DND-41 (cell line): ENCODE data around the gene ATP10A.

Source experiments
- EZH2 ChIP-seq: IDR thresholded peaks from 3 replicates; pipeline ENCODE4 v1.6.1; 2012; ENCODE audit warnings: borderline replicate concordance, low read depth, mild to moderate bottlenecking, moderate library complexity, low read length, inconsistent platforms; ENCODE audit not compliant: severe bottlenecking
- TF ChIP-seq, protein P1 (sequence below): IDR thresholded peaks from 2 replicates; pipeline ENCODE4 v1.5.1; 2012; ENCODE audit warnings: borderline replicate concordance, low read length, moderate library complexity, mild to moderate bottlenecking; ENCODE audit not compliant: poor library complexity, severe bottlenecking; ENCODE audit errors: extremely low read depth

GRCh38 chr15:25830844-25831451, 32.2 kb downstream of the ATP10A start:
- no peak for TF ChIP-seq EZH2
- TF ChIP-seq, protein P1, sequence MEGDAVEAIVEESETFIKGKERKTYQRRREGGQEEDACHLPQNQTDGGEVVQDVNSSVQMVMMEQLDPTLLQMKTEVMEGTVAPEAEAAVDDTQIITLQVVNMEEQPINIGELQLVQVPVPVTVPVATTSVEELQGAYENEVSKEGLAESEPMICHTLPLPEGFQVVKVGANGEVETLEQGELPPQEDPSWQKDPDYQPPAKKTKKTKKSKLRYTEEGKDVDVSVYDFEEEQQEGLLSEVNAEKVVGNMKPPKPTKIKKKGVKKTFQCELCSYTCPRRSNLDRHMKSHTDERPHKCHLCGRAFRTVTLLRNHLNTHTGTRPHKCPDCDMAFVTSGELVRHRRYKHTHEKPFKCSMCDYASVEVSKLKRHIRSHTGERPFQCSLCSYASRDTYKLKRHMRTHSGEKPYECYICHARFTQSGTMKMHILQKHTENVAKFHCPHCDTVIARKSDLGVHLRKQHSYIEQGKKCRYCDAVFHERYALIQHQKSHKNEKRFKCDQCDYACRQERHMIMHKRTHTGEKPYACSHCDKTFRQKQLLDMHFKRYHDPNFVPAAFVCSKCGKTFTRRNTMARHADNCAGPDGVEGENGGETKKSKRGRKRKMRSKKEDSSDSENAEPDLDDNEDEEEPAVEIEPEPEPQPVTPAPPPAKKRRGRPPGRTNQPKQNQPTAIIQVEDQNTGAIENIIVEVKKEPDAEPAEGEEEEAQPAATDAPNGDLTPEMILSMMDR, result no peak
